Measurements from ENCODE around the gene CTF1. TPM values are rescaled to one million over a fixed set of nuclear protein-coding genes. Genes with fewer than 3 reads are reported as not detected.
"Not testable (repeated sequence)": the region's sequence is repeated elsewhere in the genome, so short reads cannot be mapped to it uniquely, and the experiment has no call there.

CTF1 gene
- 1.9 and 2.3 TPM in 2 replicates for total RNA-seq (2014; rRNA removed; shearing (Covaris generic))

DNA sequence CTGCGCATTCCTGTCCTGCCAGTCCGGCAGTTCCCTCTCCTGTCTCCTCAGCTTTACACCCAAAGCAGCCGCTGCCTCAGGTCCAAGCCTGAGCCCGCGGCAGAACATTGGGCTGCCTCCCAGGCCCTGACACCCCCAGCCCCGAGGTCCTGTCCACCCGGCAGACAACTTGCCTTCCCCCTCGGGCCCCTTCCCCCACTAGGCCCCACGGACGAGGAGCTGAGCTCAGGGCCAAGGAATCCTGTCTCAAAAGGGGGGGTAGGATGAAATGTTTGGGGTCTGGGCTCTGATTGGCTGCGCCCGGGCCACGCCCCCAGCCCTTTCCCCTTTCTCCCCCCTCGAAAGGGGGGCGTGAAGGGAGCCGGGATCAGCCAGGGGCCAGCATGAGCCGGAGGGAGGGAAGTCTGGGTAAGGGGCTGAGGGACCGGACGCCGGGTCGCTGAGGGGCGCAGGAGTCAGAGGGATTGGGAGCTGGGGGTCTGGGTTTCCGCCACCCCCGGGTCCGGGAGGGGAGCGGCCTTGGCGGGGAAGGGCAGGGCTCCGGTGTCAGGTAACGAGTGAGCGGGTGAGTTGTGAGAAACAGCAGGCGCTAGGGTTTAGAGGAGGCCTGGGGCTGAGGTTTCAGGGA lies at the start of gene CTF1:
TSS of gene CTF1 (plus strand) at position 354 of the 628 bp plus-strand sequence. CDS start at position 384, 30 bp downstream.
- peak; percentile 83 for DNase-seq (ENCODE audit: low spot score)

DNA sequence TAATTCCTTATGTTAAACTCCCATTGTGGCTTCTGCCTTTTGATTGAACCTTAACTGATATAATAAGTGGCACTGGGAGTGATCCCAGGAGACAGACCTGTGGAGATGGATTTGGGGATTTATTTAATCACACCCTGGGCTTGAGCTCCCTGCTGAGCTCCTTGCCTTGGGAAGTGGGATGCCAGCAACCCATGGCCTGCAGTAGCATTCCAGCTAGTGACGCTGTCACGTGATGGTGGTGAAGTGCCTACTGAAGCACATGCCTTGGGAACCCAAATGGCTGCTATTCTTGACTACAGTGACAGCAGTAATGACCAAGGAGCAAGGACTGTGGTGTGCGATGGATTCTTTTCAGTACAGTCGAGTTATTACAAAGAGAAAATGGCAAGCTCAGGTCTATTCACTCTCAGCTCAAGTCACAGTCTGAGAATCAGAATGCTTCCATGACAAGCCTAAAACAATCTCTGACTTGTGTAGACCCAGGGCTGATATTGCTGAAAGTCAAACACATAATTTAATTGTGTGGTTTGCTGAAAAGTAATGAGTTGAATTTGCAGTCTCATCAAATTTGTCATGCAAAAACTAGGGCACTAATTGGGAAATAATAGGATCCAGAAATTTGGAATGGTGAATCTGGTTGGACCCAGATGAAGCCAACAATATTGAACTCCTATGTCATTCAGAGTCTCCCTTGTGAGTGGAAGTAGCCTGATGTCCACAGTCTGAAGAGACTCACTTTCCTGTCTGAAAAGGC lies 49.6 kb upstream of the CTF1 start:
- DNase-seq (ENCODE audit: low spot score): no peak

DNA sequence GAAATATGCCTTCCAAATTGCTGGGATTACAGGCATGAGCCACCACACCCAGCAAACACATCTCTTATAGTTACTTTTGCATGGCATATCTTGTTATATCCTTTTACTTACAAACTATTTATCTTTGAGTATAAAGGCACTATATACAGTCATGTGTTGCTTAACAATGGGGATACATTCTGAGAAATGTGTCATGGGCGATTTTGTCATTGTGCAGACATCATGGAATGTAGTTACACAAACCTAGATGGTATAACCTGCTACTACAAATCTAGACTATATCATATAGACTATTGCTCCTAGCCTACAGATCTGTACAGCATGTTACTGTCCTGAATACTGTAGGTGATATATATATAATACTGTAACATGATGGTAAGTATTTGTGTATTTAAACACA lies 46.2 kb upstream of the CTF1 start:
- no peak for DNase-seq (ENCODE audit: low spot score)

DNA sequence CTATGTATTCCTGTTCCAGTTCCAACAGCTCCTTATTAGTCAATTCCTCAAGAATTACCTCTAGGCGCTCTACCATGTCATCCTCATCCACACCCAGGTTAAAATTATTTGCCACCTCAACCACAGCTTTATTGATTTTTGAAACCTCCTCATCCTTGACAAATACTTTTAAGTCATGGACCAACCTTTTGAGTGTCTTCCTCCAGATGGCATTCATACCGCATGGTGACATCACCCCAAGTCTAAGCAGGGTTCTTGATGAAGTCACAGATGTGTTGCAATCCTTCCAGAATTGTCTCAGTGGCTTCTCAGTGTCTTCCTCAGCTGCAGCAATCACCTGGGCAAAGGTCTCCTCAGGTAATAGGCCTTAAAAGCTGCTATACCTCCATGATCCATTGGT lies 42.7 kb upstream of the CTF1 start:
- DNase-seq (ENCODE audit: low spot score): no peak

DNA sequence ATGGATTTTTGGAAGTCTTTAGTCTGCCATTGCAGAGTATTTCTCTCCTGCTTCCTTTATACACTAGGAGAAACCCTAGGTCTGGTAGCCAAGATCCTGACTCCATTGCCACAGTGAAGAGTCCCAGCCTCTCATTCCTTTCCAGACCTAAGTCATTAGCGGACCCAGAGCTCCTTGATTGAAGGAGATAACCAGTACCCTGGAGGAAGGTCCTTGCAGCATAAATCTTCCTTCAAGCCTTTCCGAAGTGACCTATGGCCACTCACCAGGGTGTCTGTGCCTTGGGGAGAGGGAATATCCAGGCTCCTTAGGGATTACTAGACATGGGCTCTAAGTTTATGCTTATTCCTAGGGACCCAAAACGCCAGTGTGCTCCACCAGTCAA lies 38.3 kb upstream of the CTF1 start:
- no peak for DNase-seq (ENCODE audit: low spot score)

DNA sequence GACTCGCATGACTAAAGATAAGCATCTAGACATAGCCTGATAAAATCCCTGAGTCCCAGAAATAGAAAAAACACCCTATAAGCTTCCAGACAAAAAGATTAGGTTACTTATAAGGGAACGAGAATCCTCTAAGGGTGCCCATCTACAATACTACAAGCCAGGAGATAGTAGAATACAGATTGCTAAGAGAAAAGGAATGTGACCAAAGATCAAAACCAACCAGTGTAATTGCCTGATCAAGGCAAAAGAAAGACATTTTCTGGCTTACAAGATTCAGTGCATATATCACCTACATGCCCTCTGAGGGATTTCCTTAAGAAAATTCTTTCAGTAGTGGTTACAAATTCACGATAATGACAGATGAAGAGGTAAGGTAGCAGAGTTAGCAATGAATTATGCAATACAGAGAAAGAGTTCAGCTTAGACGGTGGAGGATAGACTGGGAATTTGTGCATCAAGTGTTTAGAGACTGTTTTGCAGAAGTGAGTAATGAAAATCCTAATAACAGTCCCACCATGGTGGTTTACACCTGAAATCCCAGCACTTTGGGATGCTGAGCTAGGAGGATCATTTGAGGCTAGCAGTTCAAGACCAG lies 37.5 kb upstream of the CTF1 start:
- DNase-seq (ENCODE audit: low spot score): peak; percentile 23

- DNase-seq (ENCODE audit: low spot score): not testable (repeated sequence)
Observed at GRCh38 chr16:30860729-30861128, 35.7 kb upstream of the CTF1 start.

DNA sequence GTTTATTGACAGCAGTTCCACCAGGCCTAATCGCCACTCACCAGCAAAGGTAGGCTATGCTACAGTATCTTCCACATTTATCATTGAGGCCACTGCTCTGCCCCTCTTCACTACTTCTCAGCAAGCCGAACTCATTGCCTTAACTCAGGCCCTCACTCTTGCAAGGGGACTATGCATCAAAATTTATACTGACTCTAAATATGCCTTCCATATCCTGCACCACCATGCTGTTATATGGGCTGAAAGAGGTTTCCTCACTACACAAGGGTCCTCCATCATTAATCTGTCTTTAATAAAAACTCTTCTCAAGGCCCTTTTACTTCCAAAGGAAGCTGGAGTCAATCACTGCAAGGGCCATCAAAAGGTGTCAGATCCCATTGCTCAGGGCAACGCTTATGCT lies 33.2 kb upstream of the CTF1 start:
- DNase-seq (ENCODE audit: low spot score): not testable (repeated sequence)

GRCh38 chr16:30866031-30866430 lies 30.4 kb upstream of the CTF1 start:
- no peak for DNase-seq (ENCODE audit: low spot score)

GRCh38 chr16:30867747-30868146 lies 28.7 kb upstream of the CTF1 start:
- DNase-seq (ENCODE audit: low spot score): peak; percentile 34

- no peak for DNase-seq (ENCODE audit: low spot score)
Observed at GRCh38 chr16:30870904-30871303, 25.5 kb upstream of the CTF1 start.

- DNase-seq (ENCODE audit: low spot score): no peak
Observed at GRCh38 chr16:30874244-30874820, 22.1 kb upstream of the CTF1 start.

GRCh38 chr16:30874821-30875717 lies 21.3 kb upstream of the CTF1 start:
- peak; percentile 85 for DNase-seq (ENCODE audit: low spot score)

DNA sequence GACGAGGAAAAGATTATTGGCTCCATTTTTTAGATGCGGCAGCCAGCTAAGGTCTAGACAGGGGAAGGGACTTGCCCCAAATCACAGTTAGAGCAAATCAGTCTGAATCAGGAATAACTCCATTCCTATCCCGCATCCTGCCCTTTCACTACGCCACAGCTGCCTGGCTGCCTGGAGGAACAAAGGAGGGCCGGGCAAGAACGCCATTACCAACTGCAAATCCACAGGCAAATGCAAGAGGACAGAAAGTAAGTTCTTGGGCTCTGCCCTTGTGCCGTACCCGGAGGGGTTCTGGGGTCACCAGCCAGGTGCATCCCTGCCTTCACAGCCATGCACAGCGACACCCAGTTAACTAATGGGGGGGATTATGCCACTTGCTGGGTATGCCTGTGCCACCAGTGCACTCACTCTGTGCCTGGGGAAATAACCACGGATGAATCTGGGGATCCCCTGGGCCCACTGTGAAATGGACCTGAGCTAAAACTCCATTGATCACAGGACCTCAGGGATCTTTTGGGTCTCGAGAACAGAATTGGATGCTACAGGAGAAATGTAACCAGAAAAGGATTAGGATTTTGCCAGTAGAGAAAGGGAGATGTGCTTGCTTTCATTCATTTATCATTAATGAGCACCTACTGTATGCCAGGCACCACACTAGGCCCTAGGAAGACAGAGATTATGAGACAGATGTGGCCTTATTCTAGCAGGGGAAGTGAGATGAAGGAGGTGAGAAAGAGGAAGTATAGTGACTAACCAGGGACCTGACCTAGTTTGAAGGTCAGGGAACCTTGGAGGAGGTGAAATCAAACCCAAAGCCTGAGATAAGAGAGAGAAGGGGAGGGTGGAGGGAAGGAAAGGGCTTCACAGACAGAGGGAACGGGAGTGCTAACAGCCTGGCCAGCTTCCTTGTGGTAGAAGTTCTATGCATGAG lies 20.3 kb upstream of the CTF1 start:
- peak; percentile 34 for DNase-seq (ENCODE audit: low spot score)

GRCh38 chr16:30876867-30877266 lies 19.5 kb upstream of the CTF1 start:
- DNase-seq (ENCODE audit: low spot score): no peak

DNA sequence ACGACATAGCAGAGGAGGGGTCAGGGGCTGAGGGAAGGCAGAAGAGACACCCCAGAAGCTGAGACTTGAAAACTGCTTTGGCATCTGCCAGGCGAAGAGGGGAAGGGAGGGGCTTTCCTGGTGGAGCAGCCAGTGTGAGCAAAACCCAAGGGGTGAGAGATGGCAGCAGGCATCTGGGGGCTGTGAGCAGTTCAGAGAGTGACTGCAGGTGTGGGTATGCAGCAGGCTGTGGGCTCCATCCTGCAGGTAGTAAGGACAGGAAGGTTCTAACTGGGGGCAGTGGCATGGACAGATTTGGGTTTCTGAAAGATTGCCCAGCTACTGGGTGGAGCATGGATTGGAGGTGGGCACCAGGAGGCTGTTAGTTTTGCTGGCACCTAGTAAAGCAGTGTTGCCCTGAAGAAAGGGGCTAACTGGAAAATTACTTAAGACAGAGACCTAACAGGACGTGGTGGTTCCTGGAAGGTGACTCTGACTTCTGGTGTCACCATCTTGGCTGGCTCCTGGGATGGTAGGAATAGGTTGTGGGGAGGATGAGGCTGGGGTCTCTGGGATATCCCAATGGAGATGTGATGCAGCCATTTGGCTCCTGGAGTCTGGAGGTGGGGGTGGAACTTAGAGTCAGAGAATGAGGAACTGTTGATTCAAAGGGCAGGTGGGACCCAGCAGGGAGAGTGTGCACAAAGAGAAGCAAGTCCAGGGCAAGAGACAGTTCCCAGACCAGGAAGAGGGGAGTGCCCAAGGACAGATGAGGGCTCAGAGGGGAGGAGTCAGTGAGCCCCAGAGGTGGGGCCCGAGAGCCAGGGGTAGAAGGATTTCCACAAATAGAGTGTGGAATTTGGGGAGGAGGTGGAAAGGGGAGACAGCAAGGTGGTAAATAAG lies 13.7 kb upstream of the CTF1 start:
- DNase-seq (ENCODE audit: low spot score): no peak

- DNase-seq (ENCODE audit: low spot score): no peak
Observed at GRCh38 chr16:30884760-30885159, 11.7 kb upstream of the CTF1 start.

- DNase-seq (ENCODE audit: low spot score): no peak
Observed at GRCh38 chr16:30885196-30885595, 11.2 kb upstream of the CTF1 start.

DNA sequence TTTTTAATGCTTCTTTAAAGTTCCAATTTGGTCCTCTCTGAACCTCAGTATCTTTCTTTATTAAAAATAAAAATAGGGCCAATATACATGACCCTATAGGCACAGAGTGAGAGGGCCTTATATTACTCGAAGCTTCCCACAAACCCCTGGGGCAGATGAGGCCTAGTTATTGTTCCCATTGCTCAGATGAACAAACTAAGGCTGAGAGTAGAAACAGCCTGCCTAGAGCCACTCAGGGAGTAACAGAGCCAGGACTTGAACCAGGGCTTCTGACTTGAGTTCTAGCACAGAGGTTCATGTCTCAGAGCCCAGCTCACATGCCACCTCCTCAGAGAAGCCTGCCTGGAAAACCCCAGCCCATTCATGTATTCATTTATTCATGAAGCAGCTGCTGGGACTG lies 10.3 kb upstream of the CTF1 start:
- no peak for DNase-seq (ENCODE audit: low spot score)

- DNase-seq (ENCODE audit: low spot score): no peak
Observed at GRCh38 chr16:30887927-30888326, 8.5 kb upstream of the CTF1 start.

Measured in A172 (cell line).